HepG2 (cell line): ENCODE measurements around the gene CPT1B. TPM values are rescaled to one million over a fixed set of nuclear protein-coding genes. Genes with fewer than 3 reads are reported as not detected.

Source experiments
- AGO2 ChIP-seq: fragments of 200-400 bp; formaldehyde crosslinking; optimal IDR thresholded peaks from 2 replicates; pipeline ENCODE3; 2017; ENCODE audit warnings: mild to moderate bottlenecking, low read depth, low read length, moderate library complexity
- ATM ChIP-seq: fragments of 450-650 bp; IDR thresholded peaks from 2 replicates; pipeline ENCODE4 v1.7.1; 2017; ENCODE audit warnings: mild to moderate bottlenecking, borderline replicate concordance
- BRD4 ChIP-seq: sonication (generic); formaldehyde crosslinking; IDR thresholded peaks from 2 replicates; pipeline ENCODE4 v1.4.0; 2020; ENCODE audit warnings: missing genetic modification reagents
- E2F2 ChIP-seq: sonication (generic); formaldehyde crosslinking; IDR thresholded peaks from 2 replicates; pipeline ENCODE4 v1.4.0; 2020; ENCODE audit warnings: missing genetic modification reagents, borderline replicate concordance
- GABPB1 ChIP-seq: IDR thresholded peaks from 2 replicates; pipeline ENCODE4 v1.6.1; 2016; ENCODE audit warnings: mild to moderate bottlenecking, missing genetic modification reagents, moderate library complexity, missing compliant biosample characterization
- HMG20A ChIP-seq: IDR thresholded peaks from 2 replicates; pipeline ENCODE4 v1.6.1; 2016; ENCODE audit warnings: borderline replicate concordance
- IRF2 ChIP-seq: IDR thresholded peaks from 2 replicates; pipeline ENCODE4 v1.6.1; 2018; ENCODE audit warnings: missing genetic modification reagents, missing compliant biosample characterization
- KAT7 ChIP-seq: IDR thresholded peaks from 2 replicates; pipeline ENCODE4 v1.6.1; 2018; ENCODE audit warnings: borderline replicate concordance, missing compliant biosample characterization
- MAZ ChIP-seq, 2 experiments: sonication (generic) in 1 of 2; formaldehyde crosslinking in 1 of 2; IDR thresholded peaks; 2 replicates each; pipeline versions ENCODE4 v1.5.0 to v1.6.1; 2012 to 2020; ENCODE audit warnings: low read depth in 2 of 2, mild to moderate bottlenecking in 2 of 2, borderline replicate concordance in 1 of 2, improper control_type of control experiment in 1 of 2, low read length in 1 of 2, missing genetic modification reagents in 1 of 2, moderate library complexity in 1 of 2
- MIER2 ChIP-seq: IDR thresholded peaks from 2 replicates; pipeline ENCODE4 v1.6.1; 2016; ENCODE audit warnings: missing biosample characterization, missing genetic modification reagents
- PITX1 ChIP-seq: sonication (generic); formaldehyde crosslinking; IDR thresholded peaks from 2 replicates; pipeline ENCODE4 v1.5.1; 2020; ENCODE audit warnings: mild to moderate bottlenecking, missing genetic modification reagents
- POLR2A ChIP-seq, 2 experiments: IDR thresholded peaks; 2 replicates each; pipeline ENCODE4 v1.6.1; 2011; ENCODE audit warnings: low read depth in 2 of 2, low read length in 2 of 2, mild to moderate bottlenecking in 1 of 2, moderate library complexity in 1 of 2; ENCODE audit not compliant: insufficient read depth in 1 of 2
- RXRB ChIP-seq: IDR thresholded peaks from 2 replicates; pipeline ENCODE4 v1.6.1; 2016; ENCODE audit warnings: borderline replicate concordance, missing genetic modification reagents, missing compliant biosample characterization
- SNAPC2 ChIP-seq: sonication (generic); formaldehyde crosslinking; IDR thresholded peaks from 2 replicates; pipeline ENCODE4 v1.8.1; 2022; ENCODE audit warnings: mild to moderate bottlenecking, missing genetic modification reagents
- SOX6 ChIP-seq, 2 experiments: fragments of 450-650 bp in 1 of 2; sonication (generic) in 1 of 2; formaldehyde crosslinking in 1 of 2; IDR thresholded peaks; 2 replicates each; pipeline versions ENCODE4 v1.4.0 to v1.6.1; 2017 to 2020; ENCODE audit warnings: antibody characterized with exemption in 1 of 2, mild to moderate bottlenecking in 1 of 2, missing genetic modification reagents in 1 of 2
- SP4 ChIP-seq: sonication (generic); formaldehyde crosslinking; IDR thresholded peaks from 2 replicates; pipeline ENCODE4 v1.8.1; 2023; ENCODE audit warnings: mild to moderate bottlenecking, missing genetic modification reagents
- STAG1 ChIP-seq: sonication (generic); formaldehyde crosslinking; IDR thresholded peaks from 2 replicates; pipeline ENCODE4 v1.4.0; 2020; ENCODE audit warnings: missing genetic modification reagents
- ZFP36 ChIP-seq: fragments of 150-350 bp; IDR thresholded peaks from 2 replicates; pipeline ENCODE4 v1.6.1; 2018; ENCODE audit warnings: borderline replicate concordance, low read length, low read depth; ENCODE audit not compliant: partially characterized antibody
- ZFP36L2 ChIP-seq: sonication (generic); formaldehyde crosslinking; IDR thresholded peaks from 2 replicates; pipeline ENCODE4 v1.4.0; 2020; ENCODE audit warnings: missing genetic modification reagents
- ZFP62 ChIP-seq: sonication (generic); formaldehyde crosslinking; IDR thresholded peaks from 2 replicates; pipeline ENCODE4 v1.4.0; 2020; ENCODE audit warnings: missing genetic modification reagents
- ZNF180 ChIP-seq: sonication (generic); formaldehyde crosslinking; IDR thresholded peaks from 2 replicates; pipeline ENCODE4 v1.4.0; 2020; ENCODE audit warnings: low read depth, missing genetic modification reagents, borderline replicate concordance
- ZNF275 ChIP-seq: sonication (generic); formaldehyde crosslinking; IDR thresholded peaks from 2 replicates; pipeline ENCODE4 v1.8.0; 2022; ENCODE audit warnings: missing genetic modification reagents, mild to moderate bottlenecking, inconsistent platforms, borderline replicate concordance
- ZNF331 ChIP-seq: sonication (generic); formaldehyde crosslinking; IDR thresholded peaks from 2 replicates; pipeline ENCODE4 v1.4.0; 2020; ENCODE audit warnings: missing genetic modification reagents
- ZNF367 ChIP-seq: sonication (generic); formaldehyde crosslinking; IDR thresholded peaks from 2 replicates; pipeline ENCODE4 v1.4.0; 2020; ENCODE audit warnings: missing genetic modification reagents, borderline replicate concordance
- ZNF530 ChIP-seq: sonication (generic); formaldehyde crosslinking; IDR thresholded peaks from 2 replicates; pipeline ENCODE4 v1.5.0; 2020; ENCODE audit warnings: low read depth, mild to moderate bottlenecking, missing genetic modification reagents
- ZNF543 ChIP-seq: sonication (generic); formaldehyde crosslinking; IDR thresholded peaks from 2 replicates; pipeline ENCODE4 v1.4.0; 2020; ENCODE audit warnings: mild to moderate bottlenecking, missing genetic modification reagents
- ZNF7 ChIP-seq: IDR thresholded peaks from 2 replicates; pipeline ENCODE4 v1.6.1; 2016; ENCODE audit warnings: missing biosample characterization, missing genetic modification reagents
- polyA plus RNA-seq, 8 experiments: library from polyadenylated mRNA; depleted of rRNA in 3 of 8; stranded (reverse) in 7 of 8; unstranded in 1 of 8; fragments of >200 nt; fragmentation: Illumina TruSeq in 4 of 8; extraction: Trizol in 4 of 8; gene quantifications; 2 replicates each; pipeline versions ENCODE4 v1.2.1 to v1.2.3, GENCODE V29; 2011 to 2016; ENCODE audit warnings: low read depth in 4 of 8, missing spikeins in 1 of 8, mixed read lengths in 1 of 8; ENCODE audit not compliant: insufficient read depth in 1 of 8
- total RNA-seq, 5 experiments: library from RNA; depleted of rRNA; stranded (reverse); fragments of >200 nt; fragmentation: Illumina TruSeq; extraction: Trizol; gene quantifications; 2 replicates each; pipeline ENCODE4 v1.2.3, GENCODE V29; 2016; ENCODE audit warnings: low read depth in 1 of 5
- TF ChIP-seq, protein P1 (sequence below): sonication (generic); formaldehyde crosslinking; IDR thresholded peaks from 2 replicates; pipeline ENCODE4 v1.5.0; 2020; ENCODE audit warnings: mild to moderate bottlenecking, missing genetic modification reagents, moderate library complexity
- TF ChIP-seq, protein P2 (sequence below): sonication (generic); formaldehyde crosslinking; IDR thresholded peaks from 2 replicates; pipeline ENCODE4 v1.8.1; 2023; ENCODE audit warnings: mild to moderate bottlenecking, missing genetic modification reagents

The CPT1B gene
- total and polyA plus RNA-seq, 2 of the 13 experiments (the other 11 are each of a cell fraction or from before 2014, with no cell fraction given) = 9.2 to 19.5 TPM

GRCh38 chr22:50576070-50576469, 2.2 kb downstream of the CPT1B start (continued):
- TF ChIP-seq, protein P1, sequence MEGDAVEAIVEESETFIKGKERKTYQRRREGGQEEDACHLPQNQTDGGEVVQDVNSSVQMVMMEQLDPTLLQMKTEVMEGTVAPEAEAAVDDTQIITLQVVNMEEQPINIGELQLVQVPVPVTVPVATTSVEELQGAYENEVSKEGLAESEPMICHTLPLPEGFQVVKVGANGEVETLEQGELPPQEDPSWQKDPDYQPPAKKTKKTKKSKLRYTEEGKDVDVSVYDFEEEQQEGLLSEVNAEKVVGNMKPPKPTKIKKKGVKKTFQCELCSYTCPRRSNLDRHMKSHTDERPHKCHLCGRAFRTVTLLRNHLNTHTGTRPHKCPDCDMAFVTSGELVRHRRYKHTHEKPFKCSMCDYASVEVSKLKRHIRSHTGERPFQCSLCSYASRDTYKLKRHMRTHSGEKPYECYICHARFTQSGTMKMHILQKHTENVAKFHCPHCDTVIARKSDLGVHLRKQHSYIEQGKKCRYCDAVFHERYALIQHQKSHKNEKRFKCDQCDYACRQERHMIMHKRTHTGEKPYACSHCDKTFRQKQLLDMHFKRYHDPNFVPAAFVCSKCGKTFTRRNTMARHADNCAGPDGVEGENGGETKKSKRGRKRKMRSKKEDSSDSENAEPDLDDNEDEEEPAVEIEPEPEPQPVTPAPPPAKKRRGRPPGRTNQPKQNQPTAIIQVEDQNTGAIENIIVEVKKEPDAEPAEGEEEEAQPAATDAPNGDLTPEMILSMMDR (CRISPR knock-in tag) = peak; percentile 81
- no peak for TF ChIP-seq BRD4 (CRISPR knock-in tag)
- TF ChIP-seq SP4 (CRISPR knock-in tag) = no peak
- TF ChIP-seq ZFP36L2 (CRISPR knock-in tag) = no peak
- no peak for TF ChIP-seq ZNF7 (CRISPR knock-in tag)
- no peak for TF ChIP-seq MIER2 (CRISPR knock-in tag)
- TF ChIP-seq ATM = no peak
- TF ChIP-seq ZNF543 (CRISPR knock-in tag) = no peak
- TF ChIP-seq MAZ (IDR thresholded peaks at IDR 0.05; ENCODE audit: borderline replicate concordance, low read depth, low read length) = no peak
- TF ChIP-seq MAZ (CRISPR knock-in tag; IDR thresholded peaks at IDR 0.05; ENCODE audit: low read depth) = 0 out of 2 replicates have a peak, but pooled peaks have one; percentile 14
- TF ChIP-seq SOX6 (IDR thresholded peaks at IDR 0.05) = no peak
- peak; percentile 23; the same call in 1 of the 2 replicates for TF ChIP-seq SOX6 (CRISPR knock-in tag; IDR thresholded peaks at IDR 0.05)
- TF ChIP-seq SNAPC2 (CRISPR knock-in tag) = no peak
- no peak for TF ChIP-seq POLR2A (IDR thresholded peaks at IDR 0.05; ENCODE audit: insufficient read depth in 1 of 2, low read depth in 2 of 2, low read length in 2 of 2)
- peak; percentile 26; the same call in 1 of the 2 replicates for TF ChIP-seq ZNF331 (CRISPR knock-in tag)
- TF ChIP-seq ZFP36 = no peak
- no peak for TF ChIP-seq KAT7 (CRISPR knock-in tag)
- no peak; the same call in 1 of the 2 replicates for TF ChIP-seq PITX1 (CRISPR knock-in tag)
- TF ChIP-seq ZNF367 (CRISPR knock-in tag) = no peak
- TF ChIP-seq HMG20A (CRISPR knock-in tag) = no peak
- TF ChIP-seq GABPB1 (CRISPR knock-in tag) = no peak
- TF ChIP-seq, protein P2, sequence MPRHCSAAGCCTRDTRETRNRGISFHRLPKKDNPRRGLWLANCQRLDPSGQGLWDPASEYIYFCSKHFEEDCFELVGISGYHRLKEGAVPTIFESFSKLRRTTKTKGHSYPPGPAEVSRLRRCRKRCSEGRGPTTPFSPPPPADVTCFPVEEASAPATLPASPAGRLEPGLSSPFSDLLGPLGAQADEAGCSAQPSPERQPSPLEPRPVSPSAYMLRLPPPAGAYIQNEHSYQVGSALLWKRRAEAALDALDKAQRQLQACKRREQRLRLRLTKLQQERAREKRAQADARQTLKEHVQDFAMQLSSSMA (CRISPR knock-in tag) = no peak
- TF ChIP-seq ZFP62 = no peak
- no peak for TF ChIP-seq E2F2
- TF ChIP-seq ZNF275 = no peak
- no peak for TF ChIP-seq AGO2
- TF ChIP-seq ZNF530 (CRISPR knock-in tag) = no peak
- no peak for TF ChIP-seq ZNF180 (CRISPR knock-in tag)
- 0 out of 2 replicates have a peak, but pooled peaks have one; percentile 41 for TF ChIP-seq IRF2 (CRISPR knock-in tag)
- TF ChIP-seq RXRB (CRISPR knock-in tag) = peak; percentile 30; the same call in 1 of the 2 replicates
- peak; percentile 94 for TF ChIP-seq STAG1 (CRISPR knock-in tag)
